ENCODE measurements around the gene KCNMA1.

KCNMA1 gene

GRCh38 chr10:77510294-77510693, 127.3 kb downstream of the KCNMA1 start:
- no peak for DNase-seq (ENCODE audit: low read depth in 3 of 3)

DNA sequence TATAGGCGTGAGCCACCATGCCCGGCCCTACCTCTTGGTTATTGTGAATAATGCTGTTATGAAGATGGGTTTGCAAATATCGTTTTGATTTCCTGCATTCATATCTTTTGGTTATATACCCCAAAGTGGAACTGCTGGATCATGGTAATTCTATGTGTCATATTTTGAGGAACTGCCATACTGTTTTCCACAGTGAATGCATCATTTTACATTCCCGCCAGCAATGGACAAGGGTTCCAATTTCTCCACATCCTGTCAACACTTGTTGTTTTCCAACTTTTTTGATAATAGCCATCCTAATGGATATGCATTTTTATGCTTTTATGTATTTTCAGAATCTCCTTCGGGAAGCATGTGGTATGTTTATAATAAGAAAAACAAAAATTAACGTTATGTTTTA, 128.2 kb downstream of the KCNMA1 start:
- no peak for DNase-seq (ENCODE audit: low read depth in 3 of 3)

- DNase-seq (ENCODE audit: low read depth in 3 of 3) = no peak
Measured at GRCh38 chr10:77507291-77507880, 130.2 kb downstream of the KCNMA1 start.

- no peak for DNase-seq (ENCODE audit: low read depth in 3 of 3)
Measured at GRCh38 chr10:77506517-77507200, 130.9 kb downstream of the KCNMA1 start.

DNA sequence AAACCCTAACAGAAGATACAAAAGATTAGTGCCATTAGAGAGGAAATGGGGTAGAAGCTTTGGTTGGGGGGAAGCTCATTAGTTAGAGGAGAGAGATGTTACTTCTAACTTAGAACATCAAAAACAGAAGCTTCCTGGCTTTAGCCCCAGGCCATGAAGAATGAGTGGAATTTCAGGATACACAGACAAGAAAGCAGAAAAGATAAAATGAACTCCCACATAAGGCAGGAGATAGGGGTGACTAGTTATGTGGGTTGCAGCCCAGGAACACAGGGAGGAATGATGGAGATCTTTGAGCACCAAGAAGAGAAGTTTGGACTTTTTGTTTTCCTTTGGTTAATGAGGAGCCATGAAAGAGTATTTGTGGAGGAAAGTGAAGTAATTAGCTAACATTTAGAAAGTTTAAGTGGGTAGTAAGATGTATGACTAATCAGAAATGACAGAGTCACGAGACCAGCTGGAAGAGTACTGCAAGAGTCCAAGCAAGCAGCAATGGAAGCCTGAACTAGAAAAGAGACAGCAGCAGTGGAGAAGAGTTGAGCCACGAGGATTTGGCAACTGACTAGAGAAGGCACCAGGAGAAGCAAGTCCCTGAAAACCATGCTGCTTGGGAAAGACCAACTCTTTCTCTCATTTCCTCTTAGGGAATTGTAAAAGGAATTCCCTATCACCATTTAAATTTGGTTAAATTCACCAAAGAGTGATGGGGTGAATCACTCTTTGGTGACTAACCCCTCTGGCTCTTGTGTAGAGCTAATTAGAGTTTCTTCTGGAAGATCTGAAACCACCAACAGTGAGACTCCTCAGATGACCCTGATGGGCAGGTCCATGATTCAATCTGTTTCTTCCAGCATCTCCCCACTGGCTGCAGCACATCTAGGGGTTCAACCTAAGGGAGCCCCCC, 131.9 kb downstream of the KCNMA1 start:
- no peak for DNase-seq (ENCODE audit: low read depth in 3 of 3)

- DNase-seq (ENCODE audit: low read depth in 3 of 3) = no peak
Measured at GRCh38 chr10:77504873-77505257, 132.7 kb downstream of the KCNMA1 start.

- no peak for DNase-seq (ENCODE audit: low read depth in 3 of 3)
Measured at GRCh38 chr10:77504196-77504872, 133.3 kb downstream of the KCNMA1 start.

DNA sequence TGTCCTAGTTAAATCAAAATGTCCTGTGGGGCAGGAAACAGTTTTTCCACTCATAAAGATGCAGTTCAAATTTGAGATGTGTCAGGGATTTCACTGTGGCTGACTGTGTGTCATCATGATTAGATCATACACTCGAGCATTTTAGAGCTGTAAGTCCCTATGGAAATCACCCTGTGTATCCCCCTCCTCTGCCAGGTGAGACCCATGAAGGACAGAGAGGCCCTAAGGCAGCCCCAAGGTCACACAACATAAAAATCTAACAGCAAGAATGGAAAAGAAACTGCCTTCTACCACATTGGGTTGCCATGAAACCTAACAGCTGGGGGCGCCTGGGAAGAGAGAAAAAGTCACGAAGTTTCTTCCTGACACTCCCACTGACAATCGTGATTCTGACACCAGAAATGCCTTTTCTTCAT, 135.8 kb downstream of the KCNMA1 start:
- no peak for DNase-seq (ENCODE audit: low read depth in 3 of 3)

- DNase-seq (ENCODE audit: low read depth in 3 of 3) = no peak
Measured at GRCh38 chr10:77501152-77501845, 136.3 kb downstream of the KCNMA1 start.

- no peak for DNase-seq (ENCODE audit: low read depth in 3 of 3)
Measured at GRCh38 chr10:77500754-77501151, 136.9 kb downstream of the KCNMA1 start.

DNA sequence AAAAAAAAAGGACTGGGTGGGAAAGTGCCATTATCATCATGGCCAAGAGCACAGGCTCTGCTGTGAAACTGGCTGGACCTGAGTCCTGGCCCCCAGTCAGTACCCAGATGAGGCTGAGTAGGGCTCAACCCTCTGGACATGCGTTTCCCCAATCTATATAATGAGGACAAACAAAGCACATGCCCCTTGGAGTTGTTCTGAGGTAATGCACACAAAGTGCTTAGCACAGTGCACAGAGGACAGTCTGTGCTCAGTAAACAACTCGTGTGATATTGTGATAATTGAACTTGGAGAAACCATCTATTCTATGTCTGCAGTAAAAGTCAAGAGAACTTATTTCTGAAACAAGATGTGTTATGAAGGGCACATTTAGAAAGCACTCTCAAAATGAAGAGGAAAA, 138.8 kb downstream of the KCNMA1 start:
- no peak for DNase-seq (ENCODE audit: low read depth in 3 of 3)

- no peak for DNase-seq (ENCODE audit: low read depth in 3 of 3)
Measured at GRCh38 chr10:77498210-77498609, 139.4 kb downstream of the KCNMA1 start.

GRCh38 chr10:77497748-77498147, 139.9 kb downstream of the KCNMA1 start:
- DNase-seq (ENCODE audit: low read depth in 3 of 3) = no peak

DNA sequence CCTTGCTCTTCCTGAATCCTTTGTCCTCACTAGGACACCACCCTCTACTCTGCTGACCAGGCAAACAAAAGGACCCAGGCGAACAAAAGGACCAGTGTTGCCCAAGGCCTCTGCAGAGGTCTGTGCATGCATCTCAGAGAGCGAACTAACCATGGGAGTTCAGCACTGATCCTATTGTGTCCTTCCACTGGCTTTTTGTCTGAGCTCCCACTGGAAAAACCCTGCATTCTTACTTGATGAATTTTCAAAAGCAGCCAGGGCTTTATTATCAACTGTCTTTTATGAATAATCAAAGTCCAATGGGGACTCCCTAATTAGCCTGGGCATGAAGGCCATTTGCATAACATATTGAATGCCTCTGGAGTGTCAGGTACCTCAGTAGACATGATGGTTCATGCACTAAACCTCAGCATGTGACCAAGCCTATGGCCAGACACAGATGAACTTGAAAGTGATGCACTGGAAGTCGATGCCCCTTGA, 140.6 kb downstream of the KCNMA1 start:
- no peak for DNase-seq (ENCODE audit: low read depth in 3 of 3)

DNA sequence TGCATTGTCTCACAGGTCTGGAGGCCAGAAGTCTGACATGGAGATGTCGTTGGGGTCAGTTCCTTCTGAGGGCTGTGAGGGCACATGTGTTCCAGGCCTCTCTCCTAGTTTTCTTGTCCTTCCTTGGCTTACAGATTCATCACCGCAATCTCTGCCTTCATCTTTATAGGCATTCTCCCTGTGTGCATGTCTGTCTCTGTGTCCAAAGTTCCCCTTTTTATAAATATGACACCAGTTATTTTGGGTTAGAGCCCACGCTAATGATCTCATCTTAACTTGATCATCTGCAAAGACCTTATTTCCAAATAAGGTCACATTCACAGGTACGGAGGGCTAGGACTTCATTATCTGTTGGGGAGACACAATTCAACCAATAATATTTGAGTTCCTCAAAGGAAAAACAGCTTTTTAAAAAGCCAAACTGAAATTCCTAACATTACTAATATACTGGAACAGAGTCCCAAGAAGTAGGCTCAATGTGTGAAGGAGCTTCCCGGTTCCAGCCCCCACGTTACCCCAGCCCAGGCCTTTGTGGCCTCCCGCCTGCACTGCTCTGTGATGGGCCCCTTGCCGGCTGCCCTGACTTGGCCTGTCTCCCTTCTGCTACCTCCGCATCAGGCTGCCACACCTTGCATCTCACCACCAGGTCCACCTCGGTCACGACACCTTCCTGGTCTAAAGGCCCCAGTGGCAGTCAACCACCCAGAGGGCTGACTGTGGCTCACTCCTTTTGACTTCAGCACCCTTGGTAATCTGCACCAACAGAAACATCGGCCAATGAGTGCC, 142.7 kb downstream of the KCNMA1 start:
- DNase-seq (ENCODE audit: low read depth in 3 of 3) = no peak

DNA sequence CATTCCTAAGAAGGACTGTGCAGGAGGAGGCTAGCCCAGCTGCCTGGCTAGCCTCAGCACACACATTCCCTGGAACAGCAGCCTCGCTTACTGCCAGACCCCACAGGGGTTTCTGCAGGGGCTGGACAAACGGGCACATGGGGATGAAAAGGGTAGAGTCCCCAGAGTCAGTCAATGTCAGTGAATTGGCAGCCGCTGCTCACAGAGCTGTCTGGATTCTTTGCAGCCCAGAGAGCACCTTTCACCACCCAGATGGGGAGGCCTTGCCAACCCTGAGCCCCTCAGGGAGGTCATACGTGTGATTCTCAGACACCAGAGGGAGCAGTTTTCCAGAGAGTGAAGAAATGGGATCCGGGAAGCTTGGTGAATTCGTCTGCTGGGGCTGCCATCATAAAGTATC, 143.3 kb downstream of the KCNMA1 start:
- no peak for DNase-seq (ENCODE audit: low read depth in 3 of 3)

DNA sequence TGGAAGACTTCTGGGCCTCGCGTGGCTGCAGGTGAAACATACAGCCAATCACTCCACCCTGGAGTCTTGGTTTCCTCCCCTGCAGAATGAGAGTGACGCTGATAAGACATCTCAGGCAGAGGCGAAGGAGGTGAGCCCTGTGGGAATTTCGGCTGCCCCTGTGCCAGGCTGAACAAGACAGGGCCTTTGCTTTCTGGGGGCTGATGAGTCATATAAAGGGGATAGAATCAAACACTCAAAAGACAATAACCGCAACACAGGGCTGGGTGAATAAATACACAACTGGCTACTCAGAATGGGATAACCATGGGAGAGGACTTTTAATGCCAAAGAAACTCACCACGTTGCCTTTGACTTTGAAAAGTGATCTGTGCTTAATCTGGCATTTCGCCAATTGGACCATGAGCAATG, 143.8 kb downstream of the KCNMA1 start:
- no peak for DNase-seq (ENCODE audit: low read depth in 3 of 3)

- DNase-seq (ENCODE audit: low read depth in 3 of 3) = no peak
Measured at GRCh38 chr10:77493239-77493806, 144.3 kb downstream of the KCNMA1 start.

DNA sequence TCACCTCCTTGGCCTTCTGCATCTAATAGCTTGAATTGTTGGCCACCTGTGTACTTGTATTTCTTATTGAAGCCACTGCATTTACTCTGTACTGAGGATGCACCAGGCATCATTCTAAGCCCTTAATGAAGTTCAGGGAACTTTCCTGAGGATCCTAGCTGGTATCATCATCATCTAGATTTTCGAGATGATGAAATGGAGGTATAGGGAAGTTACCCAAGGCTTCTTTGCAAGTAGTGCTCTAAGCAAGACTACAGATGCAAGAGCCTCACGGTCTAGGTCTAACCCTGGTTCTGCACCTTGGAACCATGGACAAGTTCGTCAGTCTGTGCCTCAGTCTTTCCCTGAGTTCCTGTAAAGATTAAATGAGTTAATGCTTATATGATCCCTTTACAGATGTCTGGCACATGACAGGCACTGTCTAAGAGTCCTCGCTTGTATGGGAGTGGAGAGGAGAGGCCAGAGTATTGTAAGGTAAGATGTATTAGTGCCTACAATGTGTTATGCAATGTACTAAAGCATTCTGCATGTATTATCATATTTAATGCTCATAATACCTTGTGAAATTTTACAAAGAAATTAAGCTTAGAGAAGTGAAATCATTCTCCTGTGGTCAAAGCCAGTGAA, 145.1 kb downstream of the KCNMA1 start:
- no peak for DNase-seq (ENCODE audit: low read depth in 3 of 3)

Data from stimulated activated CD4-positive, alpha-beta T cell treated with anti-CD3 and anti-CD28 coated beads, TNF-alpha, amount 100 ng/mL, for 4 hours (primary cell).